ENCODE measurements around the gene TYW5.

GRCh38 chr2:199926806-199927205 is 28.5 kb downstream of the TYW5 start:
- TF ChIP-seq, protein P1, sequence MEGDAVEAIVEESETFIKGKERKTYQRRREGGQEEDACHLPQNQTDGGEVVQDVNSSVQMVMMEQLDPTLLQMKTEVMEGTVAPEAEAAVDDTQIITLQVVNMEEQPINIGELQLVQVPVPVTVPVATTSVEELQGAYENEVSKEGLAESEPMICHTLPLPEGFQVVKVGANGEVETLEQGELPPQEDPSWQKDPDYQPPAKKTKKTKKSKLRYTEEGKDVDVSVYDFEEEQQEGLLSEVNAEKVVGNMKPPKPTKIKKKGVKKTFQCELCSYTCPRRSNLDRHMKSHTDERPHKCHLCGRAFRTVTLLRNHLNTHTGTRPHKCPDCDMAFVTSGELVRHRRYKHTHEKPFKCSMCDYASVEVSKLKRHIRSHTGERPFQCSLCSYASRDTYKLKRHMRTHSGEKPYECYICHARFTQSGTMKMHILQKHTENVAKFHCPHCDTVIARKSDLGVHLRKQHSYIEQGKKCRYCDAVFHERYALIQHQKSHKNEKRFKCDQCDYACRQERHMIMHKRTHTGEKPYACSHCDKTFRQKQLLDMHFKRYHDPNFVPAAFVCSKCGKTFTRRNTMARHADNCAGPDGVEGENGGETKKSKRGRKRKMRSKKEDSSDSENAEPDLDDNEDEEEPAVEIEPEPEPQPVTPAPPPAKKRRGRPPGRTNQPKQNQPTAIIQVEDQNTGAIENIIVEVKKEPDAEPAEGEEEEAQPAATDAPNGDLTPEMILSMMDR (IDR thresholded peaks at IDR 0.05; ENCODE audit: low read length) = no peak
- TF ChIP-seq EZH2 (IDR thresholded peaks at IDR 0.05; ENCODE audit: borderline replicate concordance, low read length) = no peak

Measured in OCI-LY1 (cell line).